ENCODE measurements around the gene TLX1.

- TF ChIP-seq, protein P1, sequence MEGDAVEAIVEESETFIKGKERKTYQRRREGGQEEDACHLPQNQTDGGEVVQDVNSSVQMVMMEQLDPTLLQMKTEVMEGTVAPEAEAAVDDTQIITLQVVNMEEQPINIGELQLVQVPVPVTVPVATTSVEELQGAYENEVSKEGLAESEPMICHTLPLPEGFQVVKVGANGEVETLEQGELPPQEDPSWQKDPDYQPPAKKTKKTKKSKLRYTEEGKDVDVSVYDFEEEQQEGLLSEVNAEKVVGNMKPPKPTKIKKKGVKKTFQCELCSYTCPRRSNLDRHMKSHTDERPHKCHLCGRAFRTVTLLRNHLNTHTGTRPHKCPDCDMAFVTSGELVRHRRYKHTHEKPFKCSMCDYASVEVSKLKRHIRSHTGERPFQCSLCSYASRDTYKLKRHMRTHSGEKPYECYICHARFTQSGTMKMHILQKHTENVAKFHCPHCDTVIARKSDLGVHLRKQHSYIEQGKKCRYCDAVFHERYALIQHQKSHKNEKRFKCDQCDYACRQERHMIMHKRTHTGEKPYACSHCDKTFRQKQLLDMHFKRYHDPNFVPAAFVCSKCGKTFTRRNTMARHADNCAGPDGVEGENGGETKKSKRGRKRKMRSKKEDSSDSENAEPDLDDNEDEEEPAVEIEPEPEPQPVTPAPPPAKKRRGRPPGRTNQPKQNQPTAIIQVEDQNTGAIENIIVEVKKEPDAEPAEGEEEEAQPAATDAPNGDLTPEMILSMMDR (IDR thresholded peaks at IDR 0.05 in 4 of 5, conservative IDR thresholded peaks at IDR 0.05 in 1 of 5): no peak
- TF ChIP-seq POLR2A (IDR thresholded peaks at IDR 0.05): no peak
Observed at GRCh38 chr10:101174319-101174718, 43.2 kb downstream of the TLX1 start.
